ENCODE results near the gene WWC1.
"Not testable (repeated sequence)": the region's sequence is repeated elsewhere in the genome, so short reads cannot be mapped to it uniquely, and the experiment has no call there.

WWC1 gene

DNA sequence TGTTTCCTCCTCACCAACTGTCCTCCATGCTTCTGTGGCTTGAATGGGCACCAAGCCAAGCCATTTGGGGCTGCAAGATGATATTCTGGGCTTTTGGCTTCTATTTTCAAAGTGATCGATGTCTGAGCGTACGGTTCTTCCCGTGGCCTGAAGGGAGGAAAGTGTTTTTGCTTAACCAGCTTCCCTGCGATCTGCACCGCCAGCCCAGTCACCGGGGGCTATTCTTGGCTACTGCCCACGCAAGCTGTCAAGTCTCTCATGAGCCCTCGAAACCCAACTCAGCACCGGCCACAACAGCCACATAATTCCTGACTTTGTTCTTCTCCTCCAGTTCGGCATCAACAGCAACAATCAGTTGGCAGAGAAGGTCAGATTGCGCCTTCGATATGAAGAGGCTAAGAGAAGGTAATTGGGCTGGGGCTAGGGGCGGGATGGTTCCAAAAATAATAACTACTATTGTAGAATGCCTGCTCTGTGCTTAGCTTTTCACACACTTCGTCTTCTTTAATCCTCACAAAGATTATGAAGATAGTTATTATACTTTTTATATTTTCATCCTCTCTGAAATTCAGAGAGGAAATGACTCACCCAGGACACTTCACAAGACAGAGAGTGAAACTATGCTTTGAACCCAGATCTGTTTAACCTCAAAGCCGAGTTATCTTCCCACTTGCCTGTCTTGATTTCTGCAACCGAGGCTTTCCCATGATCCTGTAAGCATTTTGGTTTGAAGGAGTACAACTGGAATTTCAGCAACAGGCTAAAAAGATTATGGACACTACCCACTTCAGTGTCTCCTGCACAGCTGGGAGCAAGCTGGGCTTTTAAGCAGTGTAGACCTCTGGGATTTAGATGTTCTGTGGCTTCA is 118.4 kb downstream of the WWC1 start:
- DNase-seq (ENCODE audit: low read depth in 2 of 2), result peak in 1 of 2 donors; percentile 1

DNA sequence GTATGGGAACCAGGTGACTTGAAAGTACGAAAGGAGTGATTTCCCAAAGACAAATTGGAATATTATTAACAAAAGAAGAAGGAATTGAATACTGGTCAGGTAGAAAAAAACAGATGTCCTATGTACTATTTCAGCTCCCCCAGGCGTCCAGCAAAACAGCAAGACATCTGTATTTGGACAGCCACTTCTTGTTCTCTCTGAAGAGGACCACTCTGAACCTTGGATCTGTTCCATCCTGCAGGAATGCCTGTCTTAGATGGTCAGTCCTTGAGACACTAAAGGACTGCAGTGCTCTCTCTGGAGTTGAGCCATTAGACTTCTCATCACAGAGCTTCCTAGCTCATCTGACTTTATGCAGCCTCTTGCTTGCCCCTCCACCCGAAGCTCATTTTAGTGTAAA is 120.4 kb downstream of the WWC1 start:
- no peak for DNase-seq (ENCODE audit: low read depth in 2 of 2)

DNA sequence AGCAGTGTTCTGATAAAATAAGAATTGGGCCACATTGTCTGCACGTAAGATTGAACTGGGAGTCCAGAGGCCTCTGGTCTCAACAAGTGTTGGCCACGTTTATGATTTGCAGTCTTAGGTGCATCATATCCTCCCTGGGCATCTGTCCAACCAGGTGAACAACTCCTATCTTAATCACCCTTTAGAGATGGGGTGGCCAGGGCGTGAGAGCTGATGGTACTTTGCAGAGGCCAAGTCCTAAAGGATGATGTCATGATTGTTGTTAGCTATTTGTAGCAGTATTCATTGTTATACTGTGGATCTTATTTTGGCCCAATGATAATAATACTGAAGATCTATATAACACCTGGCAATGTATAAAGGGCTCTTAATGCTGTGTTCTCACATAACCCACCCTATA is 121.6 kb downstream of the WWC1 start:
- no peak for DNase-seq (ENCODE audit: low read depth in 2 of 2)

DNA sequence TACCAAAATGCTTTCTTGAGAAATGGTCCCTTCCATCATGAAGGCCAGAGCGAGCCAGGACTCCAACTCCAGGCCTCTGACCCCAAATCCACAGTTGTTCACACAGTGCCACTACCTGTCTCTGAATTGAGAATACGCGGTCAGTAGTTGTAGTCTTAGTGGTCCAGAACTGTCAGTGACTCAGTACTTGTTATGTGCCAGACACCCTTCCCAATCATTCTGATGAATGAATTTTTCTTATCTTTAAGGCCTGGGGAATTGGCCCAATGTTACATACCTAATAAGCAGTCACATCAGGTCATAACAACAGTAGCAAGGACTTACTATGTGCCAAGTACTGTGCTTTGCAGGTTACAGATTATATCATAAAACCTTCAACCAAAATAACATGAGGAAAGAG is 122.2 kb downstream of the WWC1 start:
- no peak for DNase-seq (ENCODE audit: low read depth in 2 of 2)

DNA sequence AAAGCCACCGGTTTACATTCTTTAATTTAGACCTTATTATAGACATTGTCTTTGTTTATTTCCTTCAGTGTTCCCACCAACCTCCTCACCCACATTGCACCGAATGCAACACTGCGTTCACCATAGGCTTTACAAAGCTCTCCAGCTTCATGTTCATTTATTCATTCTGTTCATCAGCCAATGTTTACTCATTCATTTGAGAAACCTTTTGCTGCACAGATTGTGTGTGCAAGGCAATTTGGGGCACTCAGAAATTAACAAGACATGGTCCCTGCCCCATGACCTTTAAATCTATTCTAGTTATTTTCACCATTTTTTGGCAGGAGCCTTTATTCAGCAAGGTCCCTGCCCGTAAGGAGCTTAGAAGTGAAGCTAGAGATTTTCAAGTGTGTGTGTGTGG is 124.0 kb downstream of the WWC1 start:
- no peak for DNase-seq (ENCODE audit: low read depth in 2 of 2)

DNA sequence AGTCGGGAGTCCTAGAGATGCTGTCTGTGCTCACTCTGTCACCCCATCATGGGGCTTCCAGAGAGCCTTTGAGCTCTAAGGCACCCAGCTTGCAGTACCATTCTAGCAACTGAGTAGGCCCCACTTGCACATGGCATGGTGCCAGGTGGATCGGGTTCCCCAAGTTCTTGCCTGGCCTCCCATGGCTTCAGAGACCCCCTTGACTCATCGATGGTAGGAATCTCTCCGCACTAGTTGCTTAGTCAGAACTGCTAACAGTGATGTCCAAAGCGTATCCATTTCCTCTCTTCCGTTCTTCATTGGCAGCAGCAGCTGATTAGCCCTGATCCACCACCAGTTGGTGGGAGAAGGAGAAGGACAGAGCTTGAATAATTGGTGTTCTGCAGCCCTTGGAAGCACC is 124.5 kb downstream of the WWC1 start:
- DNase-seq (ENCODE audit: low read depth in 2 of 2), result no peak

DNA sequence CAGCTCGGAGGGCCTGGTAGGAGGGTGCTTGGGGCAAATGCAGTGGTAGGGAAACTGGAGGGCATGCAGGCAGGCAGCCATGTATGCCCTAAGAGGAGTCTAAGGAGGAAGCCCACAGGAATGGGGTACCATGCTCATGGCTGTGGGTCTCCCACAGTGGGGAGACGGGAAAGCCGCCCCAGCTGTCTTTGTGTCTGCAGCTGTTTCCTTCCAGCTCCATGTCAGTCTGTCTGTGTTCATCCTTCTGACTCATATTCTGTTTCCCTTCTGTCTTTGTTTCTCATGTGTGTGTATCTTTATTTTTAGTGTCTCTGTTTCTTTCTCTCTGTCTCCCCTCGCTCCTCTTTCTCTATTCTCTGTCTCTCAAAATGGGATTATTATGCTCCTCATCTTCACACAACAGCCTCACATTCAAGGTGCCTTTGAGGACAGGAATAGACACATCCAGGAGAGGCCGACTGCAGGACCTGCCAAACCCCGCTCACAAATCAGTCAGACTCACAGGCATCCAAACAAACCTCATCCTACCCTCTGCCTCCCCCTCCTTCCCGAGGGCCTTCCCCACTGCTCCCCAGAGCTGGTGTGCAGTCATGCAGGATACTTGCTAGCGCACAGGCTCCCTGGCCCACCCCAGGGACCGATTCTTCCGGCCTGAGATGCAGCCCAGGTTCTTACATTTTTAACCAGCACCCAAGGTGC is 126.4 kb downstream of the WWC1 start:
- no peak for DNase-seq (ENCODE audit: low read depth in 2 of 2)

DNA sequence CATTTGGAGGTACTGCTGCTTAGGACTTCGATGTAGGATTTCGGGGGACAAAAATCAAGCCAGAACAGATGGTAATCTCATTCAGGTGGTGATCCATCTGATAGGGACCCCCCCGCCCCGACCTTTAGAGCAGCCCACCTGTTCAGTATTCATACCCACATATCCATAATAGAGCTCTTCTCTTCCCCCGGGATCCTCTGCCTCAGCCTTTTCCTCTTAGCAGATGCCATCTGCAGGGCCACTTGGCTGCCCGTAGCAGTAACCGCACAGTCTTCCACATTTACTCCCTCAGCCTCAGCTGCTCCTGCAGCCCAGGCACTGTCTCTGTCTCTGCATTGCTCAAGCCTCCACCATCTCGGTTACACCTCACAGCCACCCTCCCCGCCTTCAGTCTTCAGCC is 129.0 kb downstream of the WWC1 start:
- no peak for DNase-seq (ENCODE audit: low read depth in 2 of 2)

DNA sequence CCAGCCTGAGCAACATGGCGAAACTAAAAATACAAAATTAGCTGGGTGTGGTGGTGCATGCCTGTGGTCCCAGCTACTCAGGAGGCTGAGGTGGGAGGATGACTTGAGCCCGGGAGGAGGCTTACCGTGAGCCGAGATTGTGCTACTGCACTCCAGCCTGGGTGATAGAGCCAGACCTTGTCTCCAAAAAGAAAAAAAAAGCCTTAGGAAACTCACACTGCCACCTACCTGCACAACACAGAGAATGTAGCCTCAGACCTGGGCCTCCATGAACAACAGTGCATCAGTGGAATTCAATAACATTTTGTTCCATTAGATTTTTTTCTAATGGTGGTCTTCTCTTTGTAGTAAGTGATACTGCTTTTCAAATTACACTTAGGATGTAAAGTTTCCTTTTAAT is 131.0 kb downstream of the WWC1 start:
- no peak for DNase-seq (ENCODE audit: low read depth in 2 of 2)

DNA sequence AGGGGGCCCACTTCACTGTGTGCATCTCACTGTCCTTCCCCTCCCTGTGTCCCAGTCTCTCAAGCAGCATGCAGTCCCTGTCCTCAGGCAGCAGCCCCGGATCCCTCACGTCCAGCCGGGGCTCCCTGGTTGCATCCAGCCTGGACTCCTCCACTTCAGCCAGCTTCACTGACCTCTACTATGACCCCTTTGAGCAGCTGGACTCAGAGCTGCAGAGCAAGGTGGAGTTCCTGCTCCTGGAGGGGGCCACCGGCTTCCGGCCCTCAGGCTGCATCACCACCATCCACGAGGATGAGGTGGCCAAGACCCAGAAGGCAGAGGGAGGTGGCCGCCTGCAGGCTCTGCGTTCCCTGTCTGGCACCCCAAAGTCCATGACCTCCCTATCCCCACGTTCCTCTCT is 132.0 kb downstream of the WWC1 start:
- no peak for DNase-seq (ENCODE audit: low read depth in 2 of 2)

DNA sequence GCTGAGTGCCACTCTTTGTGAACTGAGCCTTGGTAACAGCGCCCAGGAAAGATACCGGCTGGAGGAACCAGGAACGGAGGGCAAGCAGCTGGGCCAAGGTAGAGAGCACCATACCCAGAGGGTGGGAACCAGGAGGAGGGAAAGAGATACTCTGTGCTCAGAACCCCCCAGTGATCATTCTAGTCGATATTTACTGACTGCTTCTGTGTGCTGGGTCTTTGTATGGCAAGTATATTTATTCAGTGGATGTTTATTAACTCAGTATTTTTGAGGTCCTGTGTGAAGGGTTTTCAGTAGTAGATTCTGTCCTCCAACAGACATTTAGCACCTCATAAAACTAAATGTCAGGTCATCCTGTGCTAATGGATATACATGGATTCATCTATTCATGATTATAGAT is 132.5 kb downstream of the WWC1 start:
- no peak for DNase-seq (ENCODE audit: low read depth in 2 of 2)

DNA sequence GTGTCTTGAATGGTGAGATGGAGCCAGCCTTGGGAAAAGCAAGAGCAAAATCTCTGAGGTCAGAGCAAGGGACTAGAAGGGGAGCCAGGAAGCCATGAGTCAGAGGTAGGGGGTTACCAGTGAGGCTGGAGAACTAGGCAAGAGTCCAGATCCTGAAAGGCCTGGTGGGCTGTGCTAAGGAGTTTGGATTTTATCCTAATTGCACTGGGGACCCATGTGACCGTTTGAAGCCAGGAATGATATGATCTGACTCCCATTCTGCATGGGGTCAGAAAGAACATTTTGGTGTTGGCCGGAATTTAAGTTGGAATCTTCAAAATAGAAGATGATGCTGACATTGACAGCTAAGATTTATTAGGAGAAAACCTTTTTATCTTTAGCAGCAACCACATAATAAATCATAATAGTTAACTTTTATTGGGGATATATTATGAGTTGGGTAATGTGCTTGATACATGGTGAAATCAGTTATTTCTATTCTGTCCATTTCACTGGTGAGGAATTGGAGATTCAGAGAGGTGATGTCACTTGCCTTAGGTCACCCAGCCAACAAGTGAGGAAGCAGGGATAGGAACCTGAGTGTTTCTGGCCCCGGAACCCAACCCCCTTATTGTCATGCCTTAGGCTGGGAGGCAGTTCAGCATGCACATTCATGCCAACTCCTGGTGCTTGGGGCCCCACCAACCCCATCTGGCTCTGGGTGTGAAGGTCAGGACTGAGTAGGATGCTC is 133.3 kb downstream of the WWC1 start:
- no peak for DNase-seq (ENCODE audit: low read depth in 2 of 2)

DNA sequence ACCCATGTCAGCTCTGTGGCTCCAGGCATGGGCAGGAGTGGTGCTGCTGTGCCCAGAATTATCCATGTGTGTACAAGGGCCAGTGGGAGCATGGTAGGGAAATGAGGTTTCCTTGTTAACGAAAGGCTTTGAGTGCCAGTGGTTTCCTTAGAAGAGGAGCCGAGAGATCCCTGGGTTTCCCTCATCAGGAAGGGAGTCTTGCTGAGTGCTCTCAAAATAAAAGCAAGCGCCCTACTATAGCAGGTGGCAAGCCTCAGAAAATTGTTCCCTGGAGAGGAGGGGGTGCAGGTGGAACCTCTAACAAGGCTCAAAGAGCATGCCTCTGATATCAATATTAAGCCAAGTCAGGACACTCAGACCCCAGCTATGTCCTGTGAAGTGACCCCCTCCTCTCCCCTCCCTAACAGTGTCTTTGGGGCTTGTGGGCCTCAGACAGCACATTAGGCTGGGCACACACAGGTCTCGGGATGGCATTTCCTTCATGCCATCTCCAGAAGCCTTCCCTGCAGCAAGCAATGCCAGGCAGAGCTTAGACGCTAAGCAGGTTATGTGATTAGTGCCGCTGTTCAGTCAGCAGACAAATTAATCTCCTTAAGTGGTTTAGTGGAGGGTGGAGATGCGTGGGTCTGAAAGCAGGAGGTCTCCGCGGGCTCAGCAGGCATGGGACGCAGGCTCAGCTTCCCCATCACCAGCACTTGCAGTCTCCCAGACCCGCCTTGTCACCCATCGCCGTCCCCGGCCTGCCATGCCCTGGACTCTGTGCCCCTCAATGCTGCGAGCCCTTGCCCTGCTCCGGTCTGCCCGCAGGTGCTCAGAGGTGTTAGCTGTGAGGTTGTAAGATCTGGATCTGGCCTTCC is 134.8 kb downstream of the WWC1 start:
- DNase-seq (ENCODE audit: low read depth in 2 of 2), result no peak

DNA sequence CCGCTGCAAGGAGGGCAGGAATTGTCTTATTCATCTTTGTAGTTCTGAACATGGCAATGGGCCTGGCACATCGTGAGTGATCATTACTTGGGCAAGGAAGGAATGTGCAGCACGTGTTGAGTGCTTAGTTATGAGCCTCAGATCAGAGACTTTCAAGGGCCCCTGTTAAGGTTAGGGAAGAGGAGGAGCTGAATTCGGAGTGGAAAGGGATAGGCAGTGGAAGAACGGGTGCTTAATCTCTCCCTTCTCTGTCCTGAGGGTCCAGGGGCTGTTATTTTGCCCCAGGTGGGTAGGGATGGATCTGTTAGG is 135.4 kb downstream of the WWC1 start:
- no peak for DNase-seq (ENCODE audit: low read depth in 2 of 2)

DNA sequence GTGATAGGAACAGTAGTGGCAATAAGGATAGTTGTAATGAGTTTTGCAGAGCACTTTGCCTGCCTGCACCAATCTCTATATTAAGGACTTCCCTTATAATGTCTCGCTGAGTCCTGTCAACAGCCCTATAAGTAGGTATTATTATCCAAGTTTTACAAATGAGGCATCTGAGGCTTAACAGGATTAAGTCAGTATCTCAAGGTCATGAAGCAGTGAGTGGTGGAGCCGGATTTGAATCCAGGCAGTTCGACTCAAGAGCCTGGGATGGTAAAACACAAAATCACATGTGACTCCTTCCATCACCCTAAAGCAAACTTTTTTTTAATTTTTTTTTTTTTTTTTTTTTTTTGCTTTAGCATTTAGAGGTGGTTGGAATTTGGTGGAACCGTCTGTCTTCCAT is 135.8 kb downstream of the WWC1 start:
- no peak for DNase-seq (ENCODE audit: low read depth in 2 of 2)

DNA sequence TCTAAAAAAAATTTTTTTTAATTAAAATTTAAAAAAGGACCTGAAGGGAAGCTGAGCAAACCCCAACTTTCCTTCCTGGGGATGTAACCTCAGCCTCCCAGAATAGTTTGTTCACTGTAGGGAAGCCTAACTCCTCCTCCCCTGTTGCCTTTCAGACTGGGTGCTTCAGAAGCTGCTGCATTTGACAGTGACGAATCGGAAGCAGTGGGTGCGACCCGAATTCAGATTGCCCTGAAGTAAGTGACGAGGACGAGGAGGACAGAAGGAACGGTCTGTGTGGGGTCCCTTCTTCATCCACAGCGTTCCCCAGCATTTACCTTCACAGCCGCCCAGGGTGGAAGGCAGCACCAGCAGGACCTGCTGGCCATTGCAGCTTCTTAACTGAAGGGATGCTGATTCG is 137.1 kb downstream of the WWC1 start:
- DNase-seq (ENCODE audit: low read depth in 2 of 2), result no peak

DNA sequence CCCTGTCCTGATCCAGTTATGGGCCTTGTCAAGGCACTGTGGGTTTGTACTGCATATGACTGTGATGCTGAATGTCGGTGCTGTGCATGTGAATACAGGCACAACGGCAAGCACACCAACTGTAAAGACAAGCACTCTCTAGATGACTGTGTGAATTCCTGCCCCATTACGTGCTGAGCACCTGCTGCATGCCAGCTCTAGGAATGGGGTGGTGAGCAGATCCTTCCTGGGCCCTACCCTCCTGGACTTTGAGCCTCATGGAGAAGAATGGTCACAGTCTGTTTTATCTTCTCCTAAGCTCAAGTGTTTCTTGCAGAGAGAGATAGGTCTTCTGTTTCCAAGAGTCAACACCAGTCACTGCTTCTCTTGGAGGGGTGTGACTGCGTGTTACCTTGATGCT is 138.9 kb downstream of the WWC1 start:
- DNase-seq (ENCODE audit: low read depth in 2 of 2), result no peak

DNA sequence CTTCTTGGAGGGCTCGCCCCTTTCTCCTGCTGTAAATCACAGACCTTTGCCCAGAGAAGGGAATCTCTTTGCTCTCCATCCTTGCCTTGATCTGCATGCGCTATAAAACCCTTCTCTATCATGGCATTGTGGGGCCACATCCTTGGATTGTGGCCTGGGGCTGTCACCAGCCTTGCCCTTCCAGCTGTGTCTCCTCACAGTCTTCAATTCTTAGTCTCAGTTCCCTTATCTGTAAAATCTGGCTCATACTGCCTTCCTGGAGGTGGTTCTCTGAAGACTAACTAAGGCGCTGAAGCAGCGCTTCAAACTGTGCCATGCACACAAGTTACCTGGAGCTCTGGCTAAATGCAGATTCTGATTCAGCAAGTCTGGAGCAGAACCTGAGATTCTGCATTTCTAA is 141.5 kb downstream of the WWC1 start:
- DNase-seq (ENCODE audit: low read depth in 2 of 2), result no peak

DNA sequence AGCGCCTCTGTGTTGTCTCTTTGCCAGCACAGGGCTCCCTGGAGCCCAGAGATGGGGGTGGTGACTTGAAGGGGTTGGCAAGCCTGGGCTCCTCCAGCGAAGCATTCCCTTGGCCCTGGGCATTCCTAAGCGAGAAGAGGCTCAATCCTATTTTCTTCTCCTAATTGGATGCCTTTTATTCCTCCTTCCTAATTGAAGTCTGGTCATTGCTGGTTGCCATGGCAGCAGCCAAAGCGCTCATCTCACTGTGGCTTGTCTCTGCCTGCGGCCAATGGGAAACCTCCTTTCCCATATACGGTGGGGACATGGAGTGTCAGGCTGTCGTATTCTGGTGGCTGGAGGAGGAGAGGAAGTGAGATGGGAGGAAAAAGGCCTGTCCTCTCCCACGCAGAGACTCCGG is 142.6 kb downstream of the WWC1 start:
- DNase-seq (ENCODE audit: low read depth in 2 of 2), result no peak

DNA sequence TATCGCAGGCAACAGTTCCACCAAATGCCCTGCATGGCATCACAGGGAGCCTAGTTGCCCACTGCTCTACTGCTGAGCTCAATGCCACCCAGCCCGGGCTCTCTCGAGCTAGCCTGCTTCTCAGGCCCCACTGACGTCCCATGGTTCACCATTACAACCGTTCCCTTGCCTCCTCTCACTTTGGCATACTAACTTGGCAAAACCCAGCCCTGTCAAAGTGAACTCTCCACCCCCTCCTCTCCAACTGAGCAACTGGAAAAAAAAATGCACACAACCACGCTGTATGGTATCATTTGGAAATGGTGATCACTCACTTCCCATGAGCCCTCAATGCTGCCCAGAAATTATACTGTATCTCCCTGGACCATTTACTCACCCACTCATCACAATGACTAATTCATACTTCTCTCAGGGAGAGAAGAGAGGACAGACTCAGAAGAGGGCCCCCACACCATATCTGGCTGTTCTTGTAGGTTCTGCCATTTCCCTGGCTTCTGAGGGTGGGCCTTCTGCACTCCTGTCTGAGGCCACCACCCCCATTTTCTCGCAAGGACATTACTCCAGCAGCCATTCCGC is 143.4 kb downstream of the WWC1 start:
- no peak for DNase-seq (ENCODE audit: low read depth in 2 of 2)

DNA sequence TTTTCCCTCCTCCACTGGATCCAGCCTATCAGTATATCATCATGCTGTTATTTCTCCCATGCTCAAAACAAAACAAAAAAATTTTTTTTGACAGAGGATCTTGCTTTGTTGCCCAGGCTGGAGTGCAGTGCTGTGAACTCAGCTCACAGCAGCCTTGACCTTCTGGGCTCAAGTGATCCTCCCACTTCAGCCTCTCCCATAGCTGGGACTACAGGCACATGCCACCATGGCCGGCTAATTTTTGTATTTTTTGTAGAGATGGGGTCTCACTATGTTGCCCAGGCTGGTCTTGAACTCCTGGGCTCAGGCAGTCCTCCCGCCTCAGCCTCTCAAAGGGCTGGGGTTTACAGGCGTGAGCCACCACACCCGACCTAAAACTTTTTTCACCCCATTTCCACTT is 143.9 kb downstream of the WWC1 start:
- DNase-seq (ENCODE audit: low read depth in 2 of 2), result not testable (repeated sequence)

DNA sequence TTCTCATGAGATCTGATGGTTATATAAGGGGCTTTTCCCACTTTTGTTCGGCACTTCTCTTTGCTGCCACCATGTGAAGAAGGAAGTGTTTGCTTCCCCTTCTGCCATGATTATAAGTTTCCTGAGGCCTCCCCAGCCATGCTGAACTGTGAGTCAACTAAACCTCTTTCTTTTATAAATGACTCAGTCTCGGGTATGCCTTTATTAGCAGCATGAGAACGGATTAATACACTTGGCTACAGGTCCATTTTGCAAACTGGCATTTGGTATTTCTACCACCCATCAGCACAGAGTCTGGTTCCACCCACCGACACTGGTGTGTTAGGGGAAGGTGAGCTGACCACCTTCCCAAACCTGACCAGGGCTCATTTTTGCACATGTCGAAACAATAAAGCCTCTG is 146.9 kb downstream of the WWC1 start:
- DNase-seq (ENCODE audit: low read depth in 2 of 2), result no peak
